Sigmoid colon (tissue), 7 donors: ENCODE measurements around the gene LTBP1. TPM values are rescaled to one million over a fixed set of nuclear protein-coding genes. Genes with fewer than 3 reads are reported as not detected.
A peak's percentile ranks its signal among the peaks of the same experiment; 100 is the strongest.

Experiments used
- DNase-seq: peaks from one replicate; pipeline ENCODE4 v3.0.0-alpha.2; 2019
- H3K27ac ChIP-seq, 4 donors: fragments of 200-600 bp; sonication (generic); one replicate each; pipeline ENCODE4 v1.5.1; 2016 to 2019; ENCODE audit warnings: mild to moderate bottlenecking in 1 of 4
- H3K27me3 ChIP-seq, 3 donors: fragments of 200-600 bp; sonication (generic); one replicate each; pipeline ENCODE4 v1.5.1; 2019; ENCODE audit warnings: mild to moderate bottlenecking in 1 of 3
- H3K36me3 ChIP-seq, 4 donors: fragments of 200-600 bp; sonication (generic); one replicate each; pipeline ENCODE4 v1.5.1; 2016 to 2019
- H3K4me1 ChIP-seq, 4 donors: fragments of 200-600 bp; sonication (generic); one replicate each; pipeline ENCODE4 v1.5.1; 2017 to 2019
- H3K4me3 ChIP-seq, 4 donors: fragments of 200-600 bp; sonication (generic); one replicate each; pipeline ENCODE4 v1.5.1; 2017 to 2019; ENCODE audit warnings: mild to moderate bottlenecking in 2 of 4, moderate library complexity in 1 of 4
- H3K9me3 ChIP-seq, 4 donors: fragments of 200-600 bp in 3 of 4; sonication (generic) in 3 of 4; one replicate each; pipeline versions ENCODE4 v1.5.1 to v1.6.1; 2013 to 2019
- CTCF ChIP-seq, 4 experiments: fragments of 450-650 bp in 3 of 4; fragments of 200-600 bp in 1 of 4; IDR thresholded peaks; one replicate each; pipeline ENCODE4 v1.5.1; 2016 to 2019; ENCODE audit warnings: antibody characterized with exemption in 4 of 4, mild to moderate bottlenecking in 3 of 4, moderate library complexity in 2 of 4
- EP300 ChIP-seq, 4 donors: sonication (generic); formaldehyde crosslinking; IDR thresholded peaks; one replicate each; pipeline ENCODE4 v1.6.1; 2017; ENCODE audit warnings: antibody characterized with exemption in 4 of 4
- POLR2A ChIP-seq, 2 donors: fragments of 450-650 bp; IDR thresholded peaks; one replicate each; pipeline ENCODE4 v1.6.1; 2016; ENCODE audit warnings: antibody characterized with exemption in 2 of 2, mild to moderate bottlenecking in 2 of 2, moderate library complexity in 2 of 2
- POLR2AphosphoS5 ChIP-seq, 4 donors: sonication (generic); formaldehyde crosslinking; IDR thresholded peaks; one replicate each; pipeline ENCODE4 v1.6.1; 2017; ENCODE audit warnings: antibody characterized with exemption in 4 of 4
- WGBS, 2 donors: extraction: QIAGEN DNeasy Blood & Tissue Kit; methylation state at CpG; one replicate each; pipeline ENCODE4 v1.1.7; 2013; 5-methylcytosine and 5-hydroxymethylcytosine counted together
- intact Hi-C: fragments of 100-400 bp; cut with DNase I; formaldehyde crosslinking; loops from one replicate; pipeline ENCODE4 v1.15.1; 2023
- polyA plus RNA-seq, 3 donors: library from polyadenylated mRNA; stranded (reverse); fragments of 200-250 nt; gene quantifications; one replicate each; pipeline ENCODE4 v1.2.3, GENCODE V29; 2013
- total RNA-seq, 4 donors: library from RNA; depleted of rRNA; stranded (reverse); fragments of >200 nt; gene quantifications; one replicate each; pipeline ENCODE4 v1.1.0, GENCODE V29; 2016
- donor health status: healthy with polysubstance abuse.
- donor health status: Bipolar disorder and iron deficiency.
- donor health status: healthy.

The LTBP1 gene
- total and polyA plus RNA-seq, 7 donors, result 3.0 to 102 (median 34.2) TPM

- 45 to 79% methylated on average over 4 of the region's 4 CpGs for WGBS, 2 donors
- Histone ChIP-seq H3K36me3 (no peaks in the 10 kb centered on the region), H3K4me3 (no peak overlapping the region), H3K4me1 (peaks cover 0 to 40% (median 24%) of the 10 kb centered on the region in 4 donors), H3K9me3 (no peaks in the 10 kb centered on the region), H3K27ac (peak overlapping the region in 1 of 4 donors; percentile 19), H3K27me3 (no peaks in the 10 kb centered on the region)
- TF ChIP-seq EP300 (IDR thresholded peaks at IDR 0.05) (no peak), CTCF (IDR thresholded peaks at IDR 0.05) (no peak), POLR2A (IDR thresholded peaks at IDR 0.05) (no peak), POLR2AphosphoS5 (IDR thresholded peaks at IDR 0.05) (no peak)
- DNase-seq, result no peak
- intact Hi-C loops, result no loop called here
Observed at GRCh38 chr2:33326100-33326499, 379.3 kb downstream of the LTBP1 start.

- intact Hi-C loops, result no loop called here
- no peaks in the 10 kb centered on the region for H3K27me3 ChIP-seq
- H3K4me1 ChIP-seq, result no peaks in the 10 kb centered on the region
- no peak for TF ChIP-seq EP300 (IDR thresholded peaks at IDR 0.05)
- TF ChIP-seq POLR2AphosphoS5 (IDR thresholded peaks at IDR 0.05), result no peak
- TF ChIP-seq POLR2A (IDR thresholded peaks at IDR 0.05), result no peak
- TF ChIP-seq CTCF (IDR thresholded peaks at IDR 0.05), result no peak
- WGBS, 2 donors, result 91 to 94% methylated on average over 3 of the region's 3 CpGs
- H3K4me3 ChIP-seq, result no peak overlapping the region
- DNase-seq, result no peak
- H3K9me3 ChIP-seq, result no peaks in the 10 kb centered on the region
- H3K27ac ChIP-seq, result no peak overlapping the region
- H3K36me3 ChIP-seq, result no peaks in the 10 kb centered on the region
Observed at GRCh38 chr2:33333433-33333832, 386.7 kb downstream of the LTBP1 start.

- Histone ChIP-seq H3K36me3 (no peaks in the 10 kb centered on the region), H3K27me3 (no peaks in the 10 kb centered on the region), H3K27ac (no peak overlapping the region), H3K4me1 (no peaks in the 10 kb centered on the region), H3K9me3 (no peaks in the 10 kb centered on the region), H3K4me3 (no peak overlapping the region)
- TF ChIP-seq CTCF (IDR thresholded peaks at IDR 0.05) (no peak), POLR2AphosphoS5 (IDR thresholded peaks at IDR 0.05) (no peak), POLR2A (IDR thresholded peaks at IDR 0.05) (no peak), EP300 (IDR thresholded peaks at IDR 0.05) (no peak)
- 97% methylated on average over 4 of the region's 4 CpGs for WGBS, 2 donors
- DNase-seq, result no peak
- intact Hi-C loops, result no loop called here
Observed at GRCh38 chr2:33334083-33334482, 387.3 kb downstream of the LTBP1 start.

- no peak for TF ChIP-seq POLR2A (IDR thresholded peaks at IDR 0.05)
- no peaks in the 10 kb centered on the region for H3K36me3 ChIP-seq
- WGBS, 2 donors, result 95 to 96% methylated on average over 3 of the region's 3 CpGs
- no peaks in the 10 kb centered on the region for H3K9me3 ChIP-seq
- no peak for DNase-seq
- H3K4me3 ChIP-seq, result no peak overlapping the region
- intact Hi-C loops, result no loop called here
- no peaks in the 10 kb centered on the region for H3K4me1 ChIP-seq
- no peaks in the 10 kb centered on the region for H3K27me3 ChIP-seq
- H3K27ac ChIP-seq, result no peak overlapping the region
Observed at GRCh38 chr2:33335516-33335915, 388.8 kb downstream of the LTBP1 start.

- H3K4me1 ChIP-seq, result no peaks in the 10 kb centered on the region
- DNase-seq, result no peak
- intact Hi-C loops, result no loop called here
- H3K4me3 ChIP-seq, result no peak overlapping the region
- WGBS, 2 donors, result 66 to 86% methylated on average over 4 of the region's 4 CpGs
- TF ChIP-seq CTCF (IDR thresholded peaks at IDR 0.05) (no peak), POLR2AphosphoS5 (IDR thresholded peaks at IDR 0.05) (no peak), EP300 (IDR thresholded peaks at IDR 0.05) (no peak), POLR2A (IDR thresholded peaks at IDR 0.05) (no peak)
- H3K36me3 ChIP-seq, result no peaks in the 10 kb centered on the region
- no peak overlapping the region for H3K27ac ChIP-seq
- H3K9me3 ChIP-seq, result no peaks in the 10 kb centered on the region
- no peaks in the 10 kb centered on the region for H3K27me3 ChIP-seq
Observed at GRCh38 chr2:33336036-33336625, 389.4 kb downstream of the LTBP1 start.
